Left ventricle myocardium inferior (tissue), 1 donor: ENCODE data around the gene COL4A2. TPM values are rescaled to one million over a fixed set of nuclear protein-coding genes. Genes with fewer than 3 reads are reported as not detected.

Source experiments
- DNase-seq: peaks from one replicate; pipeline ENCODE4 v3.0.0-alpha.2; 2020
- H3K27ac ChIP-seq: fragments of 200-600 bp; replicated peaks from 2 replicates; pipeline ENCODE4 v1.8.0; 2021
- H3K27me3 ChIP-seq: fragments of 200-600 bp; 2 replicates; pipeline ENCODE4 v1.8.0; 2021; ENCODE audit warnings: low read depth
- H3K36me3 ChIP-seq: fragments of 200-600 bp; 2 replicates; pipeline ENCODE4 v1.8.0; 2021
- H3K4me1 ChIP-seq: fragments of 200-600 bp; 2 replicates; pipeline ENCODE4 v1.8.0; 2021
- H3K4me3 ChIP-seq: fragments of 200-600 bp; 2 replicates; pipeline ENCODE4 v1.8.0; 2021; ENCODE audit warnings: mild to moderate bottlenecking, moderate library complexity
- H3K9me3 ChIP-seq: fragments of 200-600 bp; replicated peaks from 2 replicates; pipeline ENCODE4 v1.8.0; 2021
- CTCF ChIP-seq: fragments of 200-600 bp; IDR thresholded peaks from 2 replicates; pipeline ENCODE4 v1.8.0; 2021; ENCODE audit warnings: antibody characterized with exemption, mild to moderate bottlenecking, borderline replicate concordance
- intact Hi-C: fragments of 100-400 bp; cut with micrococcal nuclease; formaldehyde crosslinking; loops from one replicate; pipeline ENCODE4 v1.11.0; 2022
- total RNA-seq: library from RNA; stranded (reverse); fragmentation: NEBNext Ultra II Directional; extraction: Animal tissue kit (Norgen Biotek cat#: 25700); gene quantifications from one replicate; pipeline ENCODE4 v1.2.1, GENCODE V29; 2021
- donor health status: DM: no; HTN: yes; CAD: no; lungs with severe emphysema.

Gene COL4A2
- total RNA-seq, 1 donor from 2014 or later, result 117 TPM

GRCh38 chr13:110372676-110373075, 65.6 kb downstream of the COL4A2 start:
- Histone ChIP-seq H3K36me3 (no peaks in the 10 kb centered on the region), H3K4me1 (peaks cover 80% of the 10 kb centered on the region), H3K27ac (peak overlapping the region; percentile 71), H3K4me3 (peak overlapping the region; percentile 29), H3K27me3 (no peaks in the 10 kb centered on the region), H3K9me3 (no peaks in the 10 kb centered on the region)
- no peak for DNase-seq
- no peak for TF ChIP-seq CTCF
- intact Hi-C loops, result no loop called here

GRCh38 chr13:110373617-110374016, 66.5 kb downstream of the COL4A2 start:
- intact Hi-C loops, result no loop called here
- TF ChIP-seq CTCF, result no peak
- no peaks in the 10 kb centered on the region for H3K27me3 ChIP-seq
- H3K36me3 ChIP-seq, result no peaks in the 10 kb centered on the region
- no peak for DNase-seq
- peak overlapping the region; percentile 71 for H3K27ac ChIP-seq
- no peak overlapping the region for H3K4me3 ChIP-seq
- peaks cover 86% of the 10 kb centered on the region for H3K4me1 ChIP-seq
- no peaks in the 10 kb centered on the region for H3K9me3 ChIP-seq

- TF ChIP-seq CTCF, result no peak
- Histone ChIP-seq H3K4me3 (no peak overlapping the region), H3K4me1 (peaks cover 97% of the 10 kb centered on the region), H3K27me3 (no peaks in the 10 kb centered on the region), H3K27ac (peak overlapping the region; percentile 7), H3K36me3 (no peaks in the 10 kb centered on the region), H3K9me3 (no peaks in the 10 kb centered on the region)
- no peak for DNase-seq
- intact Hi-C loops, result no loop called here
Observed at GRCh38 chr13:110374431-110375370, 67.6 kb downstream of the COL4A2 start.

GRCh38 chr13:110376120-110376519, 69.0 kb downstream of the COL4A2 start:
- no peaks in the 10 kb centered on the region for H3K9me3 ChIP-seq
- no peaks in the 10 kb centered on the region for H3K27me3 ChIP-seq
- H3K36me3 ChIP-seq, result no peaks in the 10 kb centered on the region
- DNase-seq, result no peak
- H3K4me1 ChIP-seq, result peaks cover 95% of the 10 kb centered on the region
- intact Hi-C loops, result no loop called here
- H3K27ac ChIP-seq, result peak overlapping the region; percentile 66
- TF ChIP-seq CTCF, result no peak
- no peak overlapping the region for H3K4me3 ChIP-seq

GRCh38 chr13:110377178-110377825, 70.2 kb downstream of the COL4A2 start:
- H3K4me1 ChIP-seq, result peaks cover 95% of the 10 kb centered on the region
- TF ChIP-seq CTCF, result no peak

More at GRCh38 chr13:110377178-110377825, 70.2 kb downstream of the COL4A2 start:
- Histone ChIP-seq H3K27ac (peak overlapping the region; percentile 61), H3K36me3 (no peaks in the 10 kb centered on the region), H3K27me3 (no peaks in the 10 kb centered on the region), H3K4me3 (no peak overlapping the region), H3K9me3 (no peaks in the 10 kb centered on the region)
- DNase-seq, result no peak
- intact Hi-C loops, result no loop called here
